GM21717 (cell line): ENCODE results near the gene CCNB1.
A peak's percentile ranks its signal among the peaks of the same experiment; 100 is the strongest.
"Not testable (repeated sequence)": the region's sequence is repeated elsewhere in the genome, so short reads cannot be mapped to it uniquely, and the experiment has no call there.

Source experiments
- ATAC-seq: cut with Tn5 transposase; IDR thresholded peaks from one replicate; pipeline ENCODE4 v1.9.1; 2021; ENCODE audit warnings: mild to moderate bottlenecking, moderate library complexity; ENCODE audit not compliant: unreplicated experiment

The CCNB1 gene

DNA sequence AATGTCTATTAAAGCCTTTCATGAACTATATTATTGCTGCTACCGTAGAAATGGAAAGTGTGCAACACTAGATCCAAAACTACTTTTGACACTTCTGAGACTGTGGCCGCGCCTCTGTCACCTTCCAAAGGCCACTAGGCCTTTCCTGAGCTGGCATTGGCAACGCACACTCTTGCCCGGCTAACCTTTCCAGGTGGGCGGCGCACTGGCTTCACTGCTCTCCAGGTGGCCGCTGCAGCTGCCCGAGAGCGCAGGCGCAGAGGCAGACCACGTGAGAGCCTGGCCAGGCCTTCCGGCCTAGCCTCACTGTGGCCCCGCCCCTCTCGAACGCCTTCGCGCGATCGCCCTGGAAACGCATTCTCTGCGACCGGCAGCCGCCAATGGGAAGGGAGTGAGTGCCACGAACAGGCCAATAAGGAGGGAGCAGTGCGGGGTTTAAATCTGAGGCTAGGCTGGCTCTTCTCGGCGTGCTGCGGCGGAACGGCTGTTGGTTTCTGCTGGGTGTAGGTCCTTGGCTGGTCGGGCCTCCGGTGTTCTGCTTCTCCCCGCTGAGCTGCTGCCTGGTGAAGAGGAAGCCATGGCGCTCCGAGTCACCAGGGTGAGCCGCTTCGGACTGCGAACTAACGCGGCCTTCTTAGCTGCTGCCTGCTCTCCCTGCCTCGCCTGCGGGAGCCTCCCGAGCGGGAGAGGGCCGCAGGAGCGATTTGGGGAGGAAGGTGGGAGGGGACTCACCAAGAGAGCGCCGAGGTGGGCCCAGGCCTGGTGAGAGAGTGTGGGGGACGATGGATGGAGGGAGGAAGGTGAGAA, at the start of gene CCNB1:
Gene CCNB1, plus strand, starts transcription at position 465 of the 807 bp plus-strand sequence. Its CDS starts 113 bp downstream, at position 578.
- ATAC-seq, result peak; percentile 99

GRCh38 chr5:69129413-69129812, 37.5 kb upstream of the CCNB1 start:
- no peak for ATAC-seq

DNA sequence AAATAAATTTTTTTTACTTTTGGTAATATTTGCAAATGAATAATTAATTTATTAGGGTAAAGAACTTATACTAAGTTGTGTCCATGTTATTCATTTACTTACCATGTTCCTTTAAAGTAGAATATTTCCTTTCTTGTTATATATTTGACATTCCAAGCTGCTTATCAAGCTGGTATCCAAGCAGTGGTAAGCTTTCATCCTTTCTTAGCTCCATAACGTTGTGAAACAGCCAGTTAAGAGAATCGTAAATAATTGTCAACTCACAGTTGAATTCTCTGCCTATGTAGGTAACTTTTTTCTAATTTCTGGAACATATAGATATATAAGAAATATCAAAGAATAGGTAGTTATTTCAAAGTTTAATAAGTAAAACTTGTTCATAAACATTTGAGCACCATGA, 36.7 kb upstream of the CCNB1 start:
- ATAC-seq, result no peak

DNA sequence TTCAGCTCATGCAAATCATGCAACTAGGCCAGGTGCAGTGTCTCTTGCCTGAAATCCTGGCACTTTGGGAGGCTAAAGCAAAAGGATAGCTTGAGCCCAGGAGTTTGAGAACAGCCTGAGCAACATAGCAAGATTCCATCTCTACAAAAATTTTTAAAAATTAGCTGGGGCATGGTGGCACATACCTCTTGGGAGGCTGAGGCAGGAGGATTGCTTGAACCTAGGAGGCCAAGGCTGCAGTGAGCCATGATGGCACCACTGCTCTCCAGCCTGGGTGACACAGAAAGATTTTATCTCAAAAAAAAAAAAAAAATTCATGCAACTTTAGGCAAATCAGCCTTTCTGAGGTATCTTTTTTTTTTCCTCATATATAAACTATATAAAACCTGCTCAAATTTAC, 35.6 kb upstream of the CCNB1 start:
- no peak for ATAC-seq

DNA sequence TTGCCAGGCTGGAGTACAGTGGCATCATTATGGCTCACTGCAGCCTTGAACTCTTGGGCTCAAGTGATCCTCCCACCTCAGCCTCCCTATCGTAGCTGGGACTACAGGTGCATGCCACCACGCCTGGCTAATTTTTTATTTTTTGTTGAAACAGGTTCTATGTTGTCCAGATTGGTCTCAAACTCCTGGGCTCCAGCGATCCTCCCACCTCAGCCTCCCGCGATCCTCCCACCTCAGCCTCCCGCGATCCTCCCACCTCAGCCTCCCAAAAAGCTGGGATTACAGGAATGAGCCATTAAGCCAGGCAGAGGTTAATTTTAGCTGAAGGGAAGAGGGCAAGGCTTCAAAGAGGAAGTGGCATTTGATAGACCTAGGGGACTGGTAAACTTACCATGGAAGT, 32.8 kb upstream of the CCNB1 start:
- ATAC-seq, result no peak

DNA sequence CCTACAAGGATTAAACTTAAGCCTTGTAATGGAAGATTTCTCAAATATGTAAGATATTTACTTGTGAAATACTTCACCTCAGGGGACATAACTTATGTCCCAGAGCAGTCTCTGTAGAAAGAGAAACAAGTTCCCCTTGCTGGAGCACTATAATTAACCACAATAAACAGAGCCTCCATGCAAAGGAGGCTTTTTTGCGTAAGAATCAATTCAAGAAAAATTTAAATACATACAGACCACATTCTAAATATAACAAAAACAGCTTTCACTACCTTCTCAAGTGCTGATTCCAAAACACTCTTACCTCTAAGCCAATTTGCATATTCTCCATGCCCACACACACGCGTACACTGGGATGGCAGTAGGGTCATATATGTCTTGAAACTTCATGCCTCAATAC, 30.7 kb upstream of the CCNB1 start:
- ATAC-seq, result peak; percentile 92

DNA sequence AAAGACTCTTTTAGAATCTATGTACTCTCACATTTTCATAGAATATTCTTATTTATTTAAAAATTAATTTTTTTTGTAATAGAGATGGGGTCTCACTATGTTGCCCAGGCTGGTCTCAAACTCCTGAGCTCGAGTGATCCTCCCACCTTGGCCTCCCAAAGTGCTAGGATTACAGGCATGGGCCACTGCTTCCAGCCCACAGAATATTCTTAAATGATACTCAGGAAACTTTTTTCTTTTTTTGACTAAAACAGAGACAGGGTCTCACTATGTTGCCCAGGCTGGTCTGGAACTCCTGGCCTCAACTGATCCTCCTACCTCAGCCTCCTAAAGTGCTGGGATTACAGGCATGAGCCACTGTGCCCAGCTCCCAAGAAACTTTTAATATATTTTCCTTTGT, 29.7 kb upstream of the CCNB1 start:
- not testable (repeated sequence) for ATAC-seq

DNA sequence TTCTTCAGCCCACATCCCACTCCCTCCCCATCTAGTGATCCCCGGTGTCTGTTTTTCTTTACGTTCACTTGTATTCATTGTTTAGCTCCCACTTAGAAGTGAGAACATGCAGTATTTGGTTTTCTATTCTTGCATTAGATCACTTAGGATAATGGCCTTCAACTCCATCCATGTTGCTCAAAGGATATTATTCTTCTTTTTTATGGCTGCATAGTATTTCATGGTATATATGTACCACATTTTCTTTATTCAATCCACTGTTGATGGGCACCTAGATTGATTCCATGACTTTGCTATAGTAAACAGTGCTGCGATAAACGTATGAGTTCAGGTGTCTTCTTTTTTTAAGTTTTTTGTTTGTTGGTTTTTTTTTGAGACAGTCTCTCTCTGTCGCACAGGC, 29.1 kb upstream of the CCNB1 start:
- no peak for ATAC-seq

GRCh38 chr5:69138766-69139165, 28.2 kb upstream of the CCNB1 start:
- no peak for ATAC-seq

DNA sequence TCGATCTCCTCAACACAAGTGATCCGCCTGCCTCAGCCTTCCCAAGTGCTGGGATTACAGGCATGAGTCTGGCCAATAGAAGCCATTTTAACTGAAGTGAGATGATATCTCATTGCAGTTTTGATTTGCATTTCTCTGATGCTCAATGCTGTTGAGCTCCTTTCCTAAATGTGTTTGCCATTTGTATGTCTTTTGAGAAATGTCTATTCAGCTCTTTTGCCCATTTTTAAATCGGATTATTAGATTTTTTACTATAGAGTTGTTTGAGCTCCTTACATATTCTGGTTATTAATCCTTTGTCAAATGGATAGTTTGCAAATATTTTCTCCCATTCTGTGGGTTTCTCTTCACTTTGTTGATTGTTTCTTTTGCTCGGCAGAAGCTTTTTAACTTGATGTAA, 26.7 kb upstream of the CCNB1 start:
- not testable (repeated sequence) for ATAC-seq

- no peak for ATAC-seq
Observed at GRCh38 chr5:69140827-69141226, 26.1 kb upstream of the CCNB1 start.

DNA sequence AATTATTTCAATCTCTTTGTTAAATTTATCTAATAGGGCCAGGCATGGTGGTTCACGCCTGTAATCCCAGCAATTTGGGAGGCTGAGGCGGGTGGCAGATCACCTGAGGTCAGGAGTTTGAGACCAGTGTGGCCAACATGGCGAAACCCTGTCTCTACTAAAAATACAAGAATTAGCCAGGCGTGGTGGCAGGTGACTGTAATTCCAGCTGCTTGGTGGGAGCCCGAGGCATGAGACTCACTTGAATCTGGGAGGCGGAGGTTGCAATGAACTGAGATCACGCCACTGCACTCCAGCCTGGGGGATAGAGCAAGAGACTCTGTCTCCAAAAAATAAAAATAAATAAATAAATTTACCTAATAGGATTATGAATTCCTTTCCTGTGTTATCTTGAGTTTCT, 18.4 kb upstream of the CCNB1 start:
- not testable (repeated sequence) for ATAC-seq

GRCh38 chr5:69148981-69149675, 17.8 kb upstream of the CCNB1 start:
- ATAC-seq, result no peak

DNA sequence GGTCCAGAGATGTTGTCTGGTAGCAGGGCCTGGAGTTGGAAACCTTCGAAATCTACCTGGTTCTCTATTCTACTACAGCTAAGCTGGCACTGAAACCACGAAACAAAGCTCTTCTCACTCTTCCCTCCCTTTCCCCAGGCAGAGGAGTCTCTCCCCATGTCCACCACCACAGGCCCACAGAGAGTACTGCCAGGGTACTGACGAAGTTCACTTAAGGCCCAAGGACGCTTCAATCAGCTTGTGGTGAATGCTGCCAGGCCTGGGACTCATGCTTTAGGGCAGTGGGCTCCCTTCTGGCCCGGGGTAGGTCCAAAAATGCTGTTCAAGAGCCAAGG, 17.3 kb upstream of the CCNB1 start:
- ATAC-seq, result no peak

DNA sequence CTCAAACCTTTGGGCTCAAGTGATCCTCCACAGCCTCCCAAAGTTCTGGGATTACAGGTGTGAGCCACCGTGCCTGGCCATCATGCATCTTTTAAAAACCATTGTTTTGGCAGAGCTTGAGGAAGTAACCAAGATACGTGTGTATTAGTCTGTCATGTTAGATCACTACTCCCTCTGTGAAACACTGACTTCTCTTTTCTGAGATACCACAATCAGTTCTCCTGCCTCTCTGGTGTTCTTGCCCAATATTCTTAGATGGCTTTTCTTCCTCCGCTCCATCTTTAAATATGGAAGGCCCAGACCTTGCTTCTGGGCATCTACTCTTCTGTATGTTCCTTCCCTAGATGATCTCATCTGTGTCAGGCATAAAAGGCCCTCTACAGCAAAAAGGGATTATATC, 14.2 kb upstream of the CCNB1 start:
- ATAC-seq, result no peak

GRCh38 chr5:69156456-69156855, 10.5 kb upstream of the CCNB1 start:
- no peak for ATAC-seq

DNA sequence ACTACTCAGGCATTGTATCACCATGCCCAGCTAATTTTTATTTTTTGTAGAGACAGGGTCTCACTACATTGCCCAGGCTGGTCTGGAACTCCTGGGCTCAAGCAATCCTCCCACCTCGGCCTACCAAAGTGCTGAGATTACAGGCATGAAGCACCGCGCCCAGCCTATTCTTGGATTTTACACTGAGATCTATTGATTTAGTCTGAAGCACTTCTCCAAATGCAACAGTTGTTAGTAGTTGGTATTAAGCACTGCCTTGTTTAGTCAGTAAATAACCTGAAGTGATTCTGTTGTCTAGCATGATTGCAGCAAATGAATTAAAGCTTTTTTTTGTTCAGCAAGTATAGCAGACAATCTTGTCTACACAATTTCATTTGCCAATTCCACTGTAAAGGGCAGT, 8.9 kb upstream of the CCNB1 start:
- no peak for ATAC-seq

DNA sequence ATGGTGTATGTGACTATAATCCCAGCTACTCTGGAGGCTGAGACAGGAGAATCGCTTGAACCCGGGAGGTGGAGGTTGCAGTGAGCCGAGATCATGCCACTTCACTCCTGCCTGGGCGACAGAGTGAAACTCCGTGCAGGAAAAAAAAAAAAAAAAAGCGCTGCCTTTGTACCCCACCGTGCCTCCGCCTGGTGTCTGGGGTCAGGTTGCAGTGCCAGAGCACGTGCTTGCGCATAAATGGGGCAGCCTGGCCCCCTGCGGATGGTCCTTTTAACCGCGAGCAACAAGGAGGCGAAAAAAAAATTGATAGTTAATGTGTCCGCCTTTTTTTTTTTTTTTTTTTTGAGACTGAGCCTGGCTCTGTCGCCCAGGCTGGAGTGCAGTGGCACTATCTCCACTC, 6.3 kb upstream of the CCNB1 start:
- ATAC-seq, result no peak

DNA sequence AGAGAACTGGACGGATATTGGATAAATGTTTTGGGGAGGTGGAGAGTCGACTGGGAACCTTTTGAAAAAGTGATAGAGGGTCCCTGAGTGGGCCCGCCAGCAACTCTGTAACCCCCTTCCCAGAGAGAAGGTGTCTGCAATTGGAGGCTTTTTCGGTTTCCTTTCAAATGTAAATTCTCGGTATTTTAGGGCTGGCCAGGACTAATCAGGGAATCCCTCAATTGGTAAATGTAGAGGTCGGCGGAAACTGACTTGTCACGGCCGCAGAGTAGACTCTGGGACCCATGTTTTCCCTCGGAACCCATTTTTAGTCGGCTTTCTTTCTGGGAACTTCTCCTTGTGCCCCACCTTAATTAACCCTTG, 524 bp downstream of the CCNB1 start:
- no peak for ATAC-seq

GRCh38 chr5:69167929-69168328, 979 bp downstream of the CCNB1 start:
- no peak for ATAC-seq

DNA sequence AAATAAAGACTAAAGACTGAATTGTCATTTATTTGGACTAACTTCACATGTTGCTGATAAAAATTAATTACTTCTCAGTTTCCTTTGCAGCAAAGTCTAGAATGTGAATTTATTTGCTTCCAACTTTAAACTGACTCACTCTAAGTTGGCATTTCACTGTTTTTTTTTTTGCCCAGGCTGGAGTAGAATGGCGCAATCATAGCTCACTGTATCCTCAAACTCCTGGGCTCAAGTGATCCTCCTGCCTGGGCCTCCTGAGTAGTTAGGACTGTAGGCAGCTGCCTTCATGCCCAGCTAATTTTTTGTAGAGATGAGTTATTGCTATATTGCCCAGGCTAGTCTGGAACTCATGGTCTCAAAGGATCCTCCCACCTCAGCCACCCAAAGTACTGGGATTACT, 3.5 kb downstream of the CCNB1 start:
- no peak for ATAC-seq

DNA sequence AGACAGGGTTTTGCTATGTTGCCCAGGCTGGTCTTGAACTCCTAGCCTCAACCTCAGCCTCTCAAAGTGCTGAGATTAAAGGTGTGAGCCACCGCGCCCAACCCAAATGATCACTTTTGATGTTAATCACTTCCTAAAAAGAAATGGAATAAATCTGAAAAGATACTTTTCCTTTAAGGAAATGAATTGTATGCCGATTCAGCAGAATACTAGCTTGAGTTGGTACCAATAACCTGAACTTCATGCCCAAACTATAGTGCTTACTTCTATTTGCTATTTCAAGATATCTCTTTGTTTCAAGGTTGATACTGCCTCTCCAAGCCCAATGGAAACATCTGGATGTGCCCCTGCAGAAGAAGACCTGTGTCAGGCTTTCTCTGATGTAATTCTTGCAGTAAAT, 4.0 kb downstream of the CCNB1 start:
- ATAC-seq, result no peak
